SKM-1 treated with dmso at 0.1 percent for 144 hours (cell line): ENCODE data around the gene IGLL5.

ENCODE experiments used
- DNase-seq: peaks from one replicate; lab custom pipeline; 2025; ENCODE audit not compliant: unreplicated experiment; lab: John Stamatoyannopoulos, UW

The IGLL5 gene

DNA sequence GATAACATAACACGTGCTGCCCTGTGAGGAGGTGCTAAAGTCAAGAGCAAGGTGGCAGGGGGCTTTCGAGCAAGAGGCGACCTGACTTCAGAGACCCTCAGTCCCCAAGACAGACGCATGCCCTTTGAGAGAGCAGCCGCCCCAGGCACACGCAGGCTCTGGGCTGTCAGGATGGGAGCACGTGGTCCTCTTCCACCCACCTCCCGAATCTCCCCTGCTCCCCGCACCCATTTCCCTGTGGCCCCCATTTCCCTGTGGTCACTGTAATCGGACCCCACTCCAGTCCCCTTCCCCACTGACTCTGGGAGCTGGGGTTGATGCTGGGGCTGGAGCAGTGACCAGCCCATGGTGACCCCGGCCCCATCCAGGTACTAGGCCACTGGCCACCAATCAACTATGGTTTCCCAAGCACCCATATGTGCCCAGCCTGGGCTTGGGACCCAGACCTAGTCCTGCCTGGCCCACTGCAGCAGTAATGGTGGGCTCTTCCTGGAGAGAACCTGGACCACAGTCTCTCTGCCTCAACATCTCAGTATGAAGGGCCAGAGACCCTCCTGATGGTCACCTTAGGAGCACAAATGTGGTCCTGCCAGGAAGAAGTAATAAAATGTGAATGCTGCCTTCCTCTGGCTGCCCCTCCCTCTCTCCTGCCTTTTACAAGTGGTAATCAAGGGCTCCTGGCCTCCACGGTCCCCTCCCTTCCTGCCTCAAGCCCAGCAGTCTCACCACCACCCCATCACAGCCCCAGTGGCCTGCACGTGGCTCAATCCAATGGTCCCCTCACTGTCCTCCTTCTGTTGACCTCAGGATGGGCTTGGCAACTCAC lies 39.0 kb downstream of the IGLL5 start:
- DNase-seq: no peak

DNA sequence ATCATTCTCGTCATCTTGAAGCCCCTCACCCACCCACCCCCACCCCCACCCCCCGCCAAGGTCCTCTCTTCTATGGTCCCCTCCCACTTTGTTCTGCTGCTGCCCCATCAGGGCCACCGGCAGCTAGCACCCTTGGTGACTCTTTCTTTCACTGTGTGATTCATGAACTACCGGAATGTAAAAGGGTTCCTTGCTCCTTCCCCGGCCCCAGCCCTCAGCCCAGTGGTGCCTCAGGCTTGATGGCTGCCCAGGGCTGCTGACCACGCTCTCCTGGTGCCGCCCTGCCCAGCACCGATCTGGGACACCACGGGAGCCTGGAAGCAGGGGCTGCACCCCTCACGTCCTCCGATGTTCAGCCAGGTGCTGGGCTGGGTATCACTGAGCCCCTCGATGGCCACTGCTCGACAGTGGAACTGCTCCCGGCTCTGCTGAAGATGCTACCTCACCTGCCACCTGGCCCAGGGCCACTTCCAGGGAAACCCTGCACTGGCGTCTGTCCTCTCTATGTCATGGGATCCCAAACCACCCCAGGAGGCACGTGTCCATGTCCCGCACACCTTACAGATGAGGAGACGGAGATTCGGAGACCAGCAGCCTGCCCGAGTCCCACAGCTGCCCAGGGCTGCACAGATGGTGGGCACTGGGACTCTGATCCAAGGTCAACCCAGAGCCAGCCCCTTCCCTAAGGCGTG lies 39.7 kb downstream of the IGLL5 start:
- DNase-seq: no peak

DNA sequence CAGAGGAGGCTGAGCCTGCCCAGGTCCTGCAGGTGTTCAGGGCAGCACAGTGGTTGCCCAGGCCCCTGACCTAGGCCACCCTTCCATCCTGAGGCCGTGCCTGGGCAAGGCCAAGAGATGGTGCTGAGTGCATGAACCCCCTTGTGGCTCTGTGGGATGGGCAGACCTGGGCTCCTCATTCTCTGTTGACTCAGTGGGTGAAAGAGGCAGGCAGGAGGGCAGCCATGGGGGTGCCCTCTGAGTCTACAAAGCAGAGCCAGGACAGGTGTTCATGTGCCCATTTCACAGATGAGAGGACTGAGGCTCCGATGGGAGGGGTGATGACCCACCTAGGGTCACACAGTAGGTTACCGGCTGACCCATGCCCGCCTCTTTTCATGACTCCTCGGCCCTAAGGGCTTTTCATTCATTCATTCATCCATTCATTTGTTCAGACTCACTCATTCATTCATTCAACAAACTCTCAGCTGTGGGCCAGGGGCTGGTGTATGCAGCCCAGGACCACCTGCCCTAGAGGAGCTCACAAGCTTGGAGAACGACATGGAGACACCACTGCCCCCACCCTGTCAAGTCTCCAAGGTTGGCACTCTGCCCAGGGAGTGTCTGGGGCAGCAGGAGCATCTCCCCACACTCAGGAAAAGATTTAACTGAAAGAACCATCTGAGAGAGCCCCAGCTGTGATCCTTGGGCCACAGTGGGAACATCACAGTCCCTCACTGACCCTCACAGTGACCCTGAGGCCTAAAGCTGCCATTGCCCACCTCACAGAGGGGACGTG lies 40.5 kb downstream of the IGLL5 start:
- no peak for DNase-seq

DNA sequence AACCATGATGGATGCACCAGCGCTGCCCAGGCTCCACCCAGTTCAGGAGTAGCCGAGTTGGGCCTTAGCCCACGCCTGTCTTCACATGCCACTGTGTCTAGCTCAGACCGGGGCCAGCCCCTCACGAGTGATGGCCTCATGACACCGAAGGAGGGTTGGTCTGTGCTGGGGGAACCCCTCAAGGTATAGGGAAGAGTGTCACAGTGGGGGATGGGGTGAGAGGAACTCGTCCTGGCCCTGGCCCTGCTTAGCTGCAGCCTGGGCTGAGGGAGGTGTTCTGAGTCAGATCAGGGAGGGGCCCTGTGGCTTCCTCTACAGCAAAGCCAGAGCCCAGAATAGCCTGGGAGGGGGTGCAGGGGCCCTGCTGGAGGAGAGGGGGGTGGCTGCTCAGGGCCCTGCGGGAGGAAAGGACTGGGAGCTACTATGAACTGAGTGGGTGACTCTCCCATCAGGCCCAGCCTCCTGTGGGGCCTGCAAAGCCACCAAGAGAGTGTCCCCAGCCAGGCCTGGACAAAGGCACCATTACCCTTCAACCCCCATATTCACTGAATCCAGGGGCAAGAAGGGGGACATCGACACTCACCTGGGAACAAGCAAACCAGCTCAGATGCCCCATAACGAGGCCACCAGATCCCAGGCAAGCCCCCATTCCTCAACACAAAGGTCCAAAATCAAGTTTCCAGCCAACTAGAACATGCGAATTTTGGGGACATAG lies 41.2 kb downstream of the IGLL5 start:
- peak; percentile 96 for DNase-seq

DNA sequence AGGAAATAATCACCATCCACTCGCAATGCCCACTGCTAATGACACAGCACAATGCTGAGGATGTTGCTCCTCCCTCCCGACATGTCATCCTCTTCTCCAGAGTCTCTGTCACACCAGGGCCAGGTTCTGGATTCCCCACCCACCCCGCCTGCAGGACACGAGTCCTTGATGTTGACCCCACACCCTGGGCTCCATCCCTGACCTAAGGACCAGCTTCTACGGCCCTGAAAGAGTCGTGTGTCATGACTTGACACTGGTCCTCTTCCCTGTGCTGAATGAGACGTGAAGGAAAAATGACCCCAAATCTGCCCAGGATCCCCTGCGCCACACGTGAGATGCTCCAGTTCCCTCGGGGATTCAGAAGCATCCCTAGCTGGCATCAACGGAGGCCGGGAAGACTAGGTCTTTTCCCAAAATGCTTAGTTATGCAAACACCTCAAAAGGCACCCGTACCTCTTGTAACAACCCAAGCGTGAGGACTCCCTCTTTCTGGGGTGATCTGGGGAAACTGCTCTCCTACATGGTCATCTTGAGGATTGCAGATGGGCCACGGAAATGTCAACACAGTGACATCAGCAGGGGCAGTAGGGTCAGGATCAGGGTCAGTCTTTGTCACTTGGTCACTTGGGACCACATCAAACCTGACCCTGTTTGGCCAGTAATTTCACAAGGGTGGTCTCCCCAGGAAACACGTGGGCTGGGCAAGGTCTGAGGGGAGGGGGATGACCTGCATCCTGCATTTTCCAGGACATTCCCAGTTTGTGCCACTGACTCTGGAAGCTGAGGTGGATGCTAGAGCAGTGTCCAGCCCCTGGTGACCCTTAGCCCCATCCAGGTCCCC lies 42.0 kb downstream of the IGLL5 start:
- no peak for DNase-seq

DNA sequence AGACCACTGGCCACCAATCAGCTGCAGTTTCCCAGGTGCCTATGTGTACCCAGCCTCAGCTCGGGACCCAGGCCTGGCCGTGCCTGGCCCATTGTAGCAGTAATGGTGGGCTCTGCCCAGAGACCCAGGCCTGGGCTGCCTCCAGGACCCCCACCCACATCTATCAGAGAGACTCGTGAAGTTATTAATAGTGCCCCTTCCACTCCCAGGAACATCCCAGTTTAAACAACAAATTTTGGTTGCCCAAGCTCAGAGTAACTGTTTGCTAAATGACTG lies 42.5 kb downstream of the IGLL5 start:
- no peak for DNase-seq

DNA sequence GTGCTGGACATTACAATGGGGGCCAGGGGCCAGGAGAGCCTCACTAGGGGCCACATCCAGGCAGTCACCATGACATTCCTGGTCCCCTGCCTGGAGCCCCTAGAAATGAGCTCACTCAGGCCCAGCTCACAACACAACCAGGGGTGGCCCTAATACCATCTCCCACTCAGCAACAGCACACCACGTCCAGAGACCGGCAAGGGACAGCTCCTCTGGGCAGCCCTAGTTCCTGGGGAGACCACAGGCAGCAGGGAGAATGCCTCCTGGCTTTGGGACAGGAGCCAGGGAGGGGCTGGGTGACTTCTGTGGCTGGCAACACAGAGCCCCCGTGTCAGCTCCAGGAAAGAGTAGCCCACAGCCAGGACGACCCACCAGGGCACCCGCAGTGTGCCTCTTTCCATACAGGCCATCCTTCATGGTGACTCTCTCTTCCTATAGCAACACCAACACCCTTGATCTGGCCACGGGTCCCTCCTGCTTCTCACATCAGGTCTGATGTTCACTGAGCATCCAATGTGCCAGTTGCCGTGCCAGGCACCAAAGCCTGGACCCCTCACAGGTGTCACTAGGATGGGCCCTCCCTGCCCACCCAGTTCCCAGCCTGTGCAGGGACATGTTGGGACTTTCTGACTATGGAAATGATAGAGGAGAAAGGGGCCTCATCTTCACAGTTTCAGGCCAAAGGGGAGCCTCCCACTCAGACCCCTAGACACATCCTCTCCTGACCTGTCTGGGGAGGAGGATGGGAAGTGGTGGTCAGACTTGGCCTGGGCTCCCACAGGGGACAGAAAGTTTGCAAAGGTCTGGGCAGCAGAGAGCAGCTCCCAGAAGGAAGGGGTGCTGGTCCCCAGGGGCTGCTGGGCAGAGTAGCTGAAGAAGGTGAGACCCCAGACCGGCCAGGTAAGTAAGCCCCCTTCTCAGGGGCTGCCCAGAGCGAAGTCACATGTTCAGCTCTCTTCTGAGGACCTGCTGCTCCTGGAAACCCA lies 43.2 kb downstream of the IGLL5 start:
- no peak for DNase-seq

DNA sequence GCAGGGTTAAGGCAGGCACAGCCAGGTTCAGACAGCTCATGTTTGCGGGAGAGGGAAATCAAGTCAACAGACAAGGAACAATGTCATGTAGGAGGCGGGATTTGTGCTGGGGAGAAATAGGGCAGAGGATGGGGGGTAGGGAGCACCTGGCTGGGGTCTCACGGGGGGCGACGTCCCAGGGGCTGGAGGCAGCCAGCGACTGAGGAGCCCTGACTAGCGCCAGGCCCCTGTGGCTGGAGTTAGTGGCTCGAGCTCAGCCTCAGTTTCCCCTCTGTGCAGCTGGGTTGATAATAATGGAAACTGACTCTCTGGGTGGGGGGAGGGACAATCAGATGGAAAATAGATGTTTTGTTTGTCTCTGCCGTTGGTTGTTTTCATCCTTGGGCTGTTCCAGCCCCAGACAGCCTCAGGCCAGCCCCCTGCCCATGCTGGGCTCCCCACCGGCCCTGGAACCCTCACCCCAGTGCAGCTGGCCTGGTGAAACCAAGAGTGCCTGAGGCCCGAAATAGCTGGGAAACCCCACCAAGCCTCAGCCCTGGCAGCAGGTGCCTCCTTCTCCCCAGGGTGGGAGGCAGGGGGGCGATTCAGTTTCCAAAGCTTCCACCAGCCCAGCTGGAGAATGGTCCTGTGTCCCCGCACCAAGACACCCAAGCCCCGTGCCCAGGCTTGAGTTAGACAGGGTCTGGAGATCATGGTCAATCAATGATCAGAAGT lies 44.1 kb downstream of the IGLL5 start:
- no peak for DNase-seq

DNA sequence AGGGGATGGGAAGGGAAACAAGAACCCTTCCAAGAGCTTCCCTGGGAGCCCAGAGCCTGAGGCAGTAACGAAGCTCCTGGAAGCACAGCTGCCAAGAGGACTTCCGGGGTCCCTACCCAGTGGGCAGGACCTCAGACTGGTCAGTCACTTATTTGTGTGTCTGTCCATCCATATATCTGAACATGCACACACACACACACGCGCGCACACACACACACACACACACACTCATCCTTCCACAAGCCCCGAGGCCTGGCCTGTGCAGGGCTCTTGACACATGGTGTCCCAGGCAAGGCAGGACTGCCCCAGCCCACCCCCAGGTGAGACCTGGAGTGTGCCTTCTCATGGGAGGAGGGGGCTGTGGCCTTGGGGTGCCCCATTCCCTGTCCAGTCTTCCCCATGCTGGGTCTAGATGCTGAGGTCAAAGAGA lies 44.9 kb downstream of the IGLL5 start:
- no peak for DNase-seq

DNA sequence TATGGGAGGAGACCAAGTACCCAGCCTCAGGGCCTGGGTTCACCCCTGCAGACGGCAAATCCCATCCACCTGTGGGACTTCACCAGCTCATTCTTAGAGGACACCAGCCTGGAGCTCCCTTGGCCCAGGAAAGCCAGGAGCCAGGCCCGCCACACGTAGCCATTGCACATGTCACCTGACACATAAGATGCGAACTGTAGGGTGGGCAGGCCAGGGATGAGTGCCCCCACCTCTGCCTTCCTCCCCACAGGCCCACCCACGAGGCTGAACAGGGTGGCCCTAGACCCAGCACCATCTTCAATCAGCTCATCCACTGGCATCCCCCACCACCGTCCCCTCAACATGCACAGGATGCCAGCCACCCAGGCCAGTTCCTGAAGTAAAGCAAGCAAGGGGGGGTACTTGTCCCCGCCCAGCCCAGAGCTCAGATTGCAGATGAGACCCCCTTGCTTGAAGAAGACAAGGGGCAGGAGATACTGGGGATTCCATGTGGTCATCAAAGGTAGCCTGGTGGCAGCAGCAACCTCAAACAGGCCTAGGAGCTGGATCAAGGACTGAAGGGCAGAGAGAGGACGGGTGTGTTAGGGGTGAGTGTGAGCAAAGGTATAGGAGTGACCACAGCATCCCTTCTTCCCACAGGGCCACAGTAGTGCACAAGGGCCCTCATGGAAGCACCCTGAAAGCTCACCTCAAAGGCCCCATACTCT lies 45.6 kb downstream of the IGLL5 start:
- DNase-seq: no peak

DNA sequence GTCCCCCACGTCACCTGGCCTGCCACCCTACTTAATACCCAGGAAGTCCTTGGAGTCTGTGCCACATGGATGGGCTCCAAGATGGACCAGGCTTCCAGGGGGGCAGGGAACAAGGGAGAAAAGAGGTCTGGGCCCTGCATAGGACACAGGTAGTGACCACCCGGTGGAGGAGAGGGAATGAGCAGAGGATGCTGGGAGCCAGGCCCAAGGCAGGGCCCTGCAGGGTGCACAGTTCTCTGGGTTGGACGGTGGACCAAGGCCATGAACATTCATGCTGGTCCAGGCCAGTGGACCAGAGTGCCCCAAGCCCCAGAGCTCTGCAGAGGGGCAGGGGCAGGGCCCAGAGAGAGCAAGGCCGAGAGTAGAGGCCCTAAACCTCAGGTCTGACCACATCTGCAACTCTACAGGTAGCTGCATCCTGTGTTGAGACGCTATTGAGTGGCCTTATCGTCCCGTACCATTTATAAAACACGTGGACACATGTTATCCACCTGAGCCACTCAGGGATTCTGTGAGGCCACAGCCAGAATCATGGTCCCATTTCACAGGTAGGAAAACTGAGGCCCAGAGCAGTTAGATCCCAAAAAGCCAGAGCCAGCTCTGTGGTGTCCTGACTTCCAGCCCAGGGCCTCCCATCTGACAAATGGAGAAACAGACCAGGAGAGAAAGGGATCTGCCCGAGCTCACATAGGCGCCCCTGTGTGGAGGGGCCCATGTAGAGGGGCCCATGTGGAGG lies 46.4 kb downstream of the IGLL5 start:
- DNase-seq: no peak

DNA sequence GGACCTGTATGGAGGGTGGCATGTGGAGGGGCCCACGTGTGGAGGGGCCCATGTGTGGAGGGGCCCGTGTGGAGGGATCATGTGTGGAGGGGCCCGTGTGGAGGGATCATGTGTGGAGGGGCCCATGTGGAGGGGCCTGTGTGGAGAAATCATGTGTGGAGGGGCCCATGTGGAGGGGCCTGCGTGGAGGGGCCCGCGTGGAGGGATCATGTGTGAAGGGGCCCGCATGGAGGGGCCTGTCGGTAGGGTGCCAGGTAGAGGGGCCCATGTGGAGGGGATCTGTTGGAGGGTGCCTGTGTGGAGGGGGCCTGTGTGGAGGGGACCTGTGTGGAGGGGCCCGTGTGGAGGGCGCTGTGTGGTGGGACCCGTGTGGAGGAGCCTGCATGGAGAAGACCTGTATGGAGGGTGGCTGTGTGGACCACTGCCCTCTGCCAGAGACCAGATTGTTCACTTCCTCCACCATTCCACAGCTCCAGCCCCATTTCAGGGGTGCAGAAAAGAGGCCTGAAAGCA lies 47.0 kb downstream of the IGLL5 start:
- no peak for DNase-seq

DNA sequence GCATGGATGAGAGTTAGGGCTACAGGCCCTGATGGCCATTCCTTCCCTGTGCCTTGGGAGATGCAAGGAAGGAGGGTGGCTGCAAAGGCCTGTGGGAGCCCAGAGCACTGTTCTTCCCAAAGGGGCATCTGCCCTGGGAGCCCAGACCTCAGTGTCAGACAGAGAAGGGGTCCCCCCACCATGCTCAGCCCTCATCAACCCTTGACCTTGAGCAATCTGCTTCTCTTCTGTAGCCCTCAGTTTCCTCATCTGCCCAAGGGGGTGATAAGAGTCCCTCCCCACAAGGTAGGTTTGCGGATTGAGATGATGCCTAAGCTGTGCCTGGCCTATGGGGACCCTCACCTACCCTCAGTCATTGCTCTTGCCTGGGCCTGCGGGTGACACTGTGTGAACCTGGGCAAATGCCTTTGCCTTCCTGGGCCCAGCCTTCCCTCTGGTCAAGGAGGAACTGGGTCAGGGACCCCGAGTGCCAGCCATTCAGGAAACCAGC lies 47.5 kb downstream of the IGLL5 start:
- DNase-seq: no peak

DNA sequence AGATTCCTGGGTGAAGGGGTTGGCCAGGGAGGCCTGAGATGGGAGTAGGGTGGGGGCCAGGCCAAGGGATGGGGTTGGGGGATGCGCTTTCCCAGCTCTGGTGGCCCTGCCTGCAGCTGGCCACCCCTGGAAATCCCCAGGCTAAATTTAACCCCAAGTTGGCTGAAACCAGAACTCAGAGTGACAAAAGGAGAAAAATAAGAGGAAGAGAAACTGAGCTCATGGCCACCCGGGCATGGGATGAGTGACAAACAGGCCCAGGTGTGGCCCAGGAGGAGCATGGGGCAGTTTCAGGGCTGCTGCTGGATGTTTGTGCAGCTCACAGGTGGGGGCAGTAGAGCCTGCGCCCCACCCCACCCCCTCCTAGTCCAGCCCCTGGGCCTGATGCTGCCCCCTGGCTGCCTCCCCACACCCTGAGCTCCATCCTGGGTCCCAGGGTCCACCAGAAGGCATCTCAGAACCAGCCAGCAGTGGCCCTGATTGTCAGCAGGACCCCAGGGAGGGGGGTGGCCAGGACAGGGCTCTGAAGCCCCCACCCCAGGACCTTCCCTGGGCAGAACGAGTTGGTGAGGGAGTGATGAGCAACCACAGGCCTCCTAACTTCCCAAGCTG lies 48.0 kb downstream of the IGLL5 start:
- no peak for DNase-seq

DNA sequence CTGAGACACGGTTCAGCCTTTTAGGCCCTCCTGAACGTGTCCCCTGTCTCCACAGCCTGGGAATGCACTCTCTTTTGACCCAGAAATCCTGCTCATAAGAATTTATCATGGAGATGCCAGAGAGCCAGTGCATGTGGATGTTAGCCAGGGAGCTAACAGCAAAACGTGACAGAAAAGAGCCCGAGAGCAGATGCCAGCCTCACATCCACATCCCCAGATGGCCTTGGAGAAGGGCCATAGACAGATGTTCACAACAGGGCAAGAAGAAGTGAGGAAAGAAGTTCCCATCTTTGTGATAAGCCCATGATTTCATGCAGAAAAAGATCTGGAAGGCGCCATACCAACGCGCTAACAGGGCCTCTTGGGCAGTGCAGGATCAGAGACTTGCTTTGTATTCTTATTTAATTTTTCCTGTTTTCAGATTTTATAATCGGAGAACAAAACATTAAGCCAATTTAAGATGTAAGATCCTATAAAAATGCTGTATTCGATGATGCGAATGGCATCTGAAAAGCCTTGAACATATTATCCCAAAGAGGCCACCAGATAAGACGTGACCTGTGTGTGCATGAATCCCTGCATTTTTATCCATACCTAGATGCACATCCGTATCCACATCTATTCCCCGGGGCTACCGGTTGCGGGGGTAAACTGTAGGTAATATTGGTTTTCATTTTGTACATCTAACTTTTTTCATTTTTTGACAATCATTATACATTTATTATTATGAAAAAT lies 48.7 kb downstream of the IGLL5 start:
- DNase-seq: no peak
